Activated naive CD4-positive, alpha-beta T cell treated with anti-CD3 and anti-CD28 coated beads for 36 hours (primary cell): ENCODE results near the gene MAML1. TPM values are rescaled to one million over a fixed set of nuclear protein-coding genes. Genes with fewer than 3 reads are reported as not detected.

Source experiments
- CTCF ChIA-PET: fragments of 350-600 bp; sonication (Branson Sonifier 250); formaldehyde crosslinking; loops from one replicate; lab custom pipeline; 2021; ENCODE audit warnings: antibody characterized with exemption; lab: Charles Lee
- DNase-seq: peaks from one replicate; pipeline ENCODE4 v3.0.0-alpha.2; 2020
- H3K27ac Mint-ChIP-seq: one replicate; pipeline ENCODE4 v1.8.0; 2021; ENCODE audit warnings: mild to moderate bottlenecking, mixed read lengths
- H3K27me3 Mint-ChIP-seq: one replicate; pipeline ENCODE4 v1.8.0; 2021; ENCODE audit warnings: low read depth, mixed read lengths
- H3K36me3 Mint-ChIP-seq: one replicate; pipeline ENCODE4 v1.8.0; 2021; ENCODE audit warnings: low read depth, mixed read lengths
- H3K4me1 Mint-ChIP-seq: one replicate; pipeline ENCODE4 v1.8.0; 2021; ENCODE audit warnings: low read depth, mixed read lengths
- H3K4me3 Mint-ChIP-seq: one replicate; pipeline ENCODE4 v1.8.0; 2021; ENCODE audit warnings: mild to moderate bottlenecking, moderate library complexity, mixed read lengths
- H3K9me3 Mint-ChIP-seq: one replicate; pipeline ENCODE4 v1.8.0; 2021; ENCODE audit warnings: mixed read lengths
- intact Hi-C: fragments of 100-400 bp; cut with micrococcal nuclease; formaldehyde crosslinking; loops from one replicate; pipeline ENCODE4 v1.15.1; 2023
- total RNA-seq, 2 experiments: library from RNA; stranded (reverse); gene quantifications; one replicate each; pipeline ENCODE4 v1.2.3, GENCODE V29; 2021

The MAML1 gene
- total RNA-seq, 2 experiments from 2014 or later = 20.7 TPM

- Mint-ChIP-seq H3K9me3 (no peaks in the 10 kb centered on the region), H3K4me3 (peak overlapping the region; percentile 84), H3K27me3 (no peaks in the 10 kb centered on the region), H3K4me1 (peaks cover 38% of the 10 kb centered on the region), H3K27ac (peak overlapping the region; percentile 61), H3K36me3 (peaks cover 6% of the 10 kb centered on the region)
- CTCF ChIA-PET = interaction anchor here (0.5 to 1.2 kb wide), 5 partner anchors 17 to 307 kb away, joined by 3 read pairs; partner anchors contain the start of gene SQSTM1
- peak; percentile 83 for DNase-seq
- intact Hi-C loops = loop anchor here (1.0 to 2.0 kb wide), 2 partner anchors 54 to 287 kb away; partner anchors contain the start of gene MRNIP
Observed at GRCh38 chr5:179803651-179804554, 71.3 kb downstream of the MAML1 start.

- H3K4me3 Mint-ChIP-seq = peak overlapping the region; percentile 84
- H3K4me1 Mint-ChIP-seq = peaks cover 38% of the 10 kb centered on the region
- peak overlapping the region; percentile 30 for H3K27ac Mint-ChIP-seq
- no peaks in the 10 kb centered on the region for H3K9me3 Mint-ChIP-seq
- no peaks in the 10 kb centered on the region for H3K27me3 Mint-ChIP-seq
- H3K36me3 Mint-ChIP-seq = peaks cover 4% of the 10 kb centered on the region
- intact Hi-C loops = no loop called here
- no peak for DNase-seq
- CTCF ChIA-PET = interaction anchor here (0.6 to 0.9 kb wide), 3 partner anchors 16 to 306 kb away, joined by 3 read pairs; partner anchors contain the start of gene SQSTM1
Observed at GRCh38 chr5:179804555-179804947, 71.9 kb downstream of the MAML1 start.

GRCh38 chr5:179805070-179805528 lies 72.5 kb downstream of the MAML1 start:
- Mint-ChIP-seq H3K36me3 (peaks cover 2% of the 10 kb centered on the region), H3K9me3 (no peaks in the 10 kb centered on the region), H3K27ac (peak overlapping the region; percentile 47), H3K4me3 (peak overlapping the region; percentile 84), H3K27me3 (no peaks in the 10 kb centered on the region), H3K4me1 (peaks cover 38% of the 10 kb centered on the region)
- intact Hi-C loops = no loop called here
- no peak for DNase-seq
- CTCF ChIA-PET = interaction anchor here (0.9 to 1.1 kb wide), 2 partner anchors 15 to 52 kb away, joined by 3 read pairs; partner anchors contain the start of gene SQSTM1

GRCh38 chr5:179805529-179806249 lies 73.1 kb downstream of the MAML1 start:
- CTCF ChIA-PET = interaction anchor here (1.1 kb wide), 1 partner anchor 52 kb away, joined by 3 read pairs; no protein-coding TSS in a partner anchor
- DNase-seq = peak; percentile 65
- Mint-ChIP-seq H3K36me3 (peaks cover 2% of the 10 kb centered on the region), H3K9me3 (no peaks in the 10 kb centered on the region), H3K27ac (peak overlapping the region; percentile 47), H3K4me3 (peak overlapping the region; percentile 84), H3K4me1 (peaks cover 38% of the 10 kb centered on the region), H3K27me3 (no peaks in the 10 kb centered on the region)
- intact Hi-C loops = loop anchor here (2.0 kb wide), 1 partner anchor 73 kb away; the partner anchor contains the start of gene MAML1

- Mint-ChIP-seq H3K27me3 (no peaks in the 10 kb centered on the region), H3K36me3 (peaks cover 2% of the 10 kb centered on the region), H3K27ac (no peak within 1 kb of the TSS), H3K9me3 (no peaks in the 10 kb centered on the region), H3K4me3 (peak within 1 kb of the TSS; percentile 84), H3K4me1 (peaks cover 38% of the 10 kb centered on the region)
- CTCF ChIA-PET = no interaction called here
- intact Hi-C loops = loop anchor here (1.0 to 2.0 kb wide), 3 partner anchors 15 to 284 kb away; partner anchors contain the start of gene MAML1
- DNase-seq = peak; percentile 62
Observed at GRCh38 chr5:179806250-179807048, 73.8 kb downstream of the MAML1 start, which contains the start of gene MGAT4B. Gene MGAT4B, minus strand, starts transcription at chr5:179806866. Its CDS starts 283 bp downstream, at chr5:179806583.

GRCh38 chr5:179812135-179812825 lies 79.7 kb downstream of the MAML1 start:
- no peaks in the 10 kb centered on the region for H3K9me3 Mint-ChIP-seq
- CTCF ChIA-PET = no interaction called here
- intact Hi-C loops = no loop called here
- no peak overlapping the region for H3K27ac Mint-ChIP-seq
- no peaks in the 10 kb centered on the region for H3K27me3 Mint-ChIP-seq
- H3K4me1 Mint-ChIP-seq = peaks cover 3% of the 10 kb centered on the region
- no peak for DNase-seq
- H3K36me3 Mint-ChIP-seq = peaks cover 5% of the 10 kb centered on the region
- H3K4me3 Mint-ChIP-seq = no peak overlapping the region

- H3K4me1 Mint-ChIP-seq = peaks cover 8% of the 10 kb centered on the region
- H3K36me3 Mint-ChIP-seq = peaks cover 5% of the 10 kb centered on the region
- H3K4me3 Mint-ChIP-seq = no peak overlapping the region
- H3K27ac Mint-ChIP-seq = no peak overlapping the region
- H3K27me3 Mint-ChIP-seq = peaks cover 2% of the 10 kb centered on the region
- intact Hi-C loops = no loop called here
- DNase-seq = no peak
- H3K9me3 Mint-ChIP-seq = no peaks in the 10 kb centered on the region
- CTCF ChIA-PET = no interaction called here
Observed at GRCh38 chr5:179812997-179813607, 80.5 kb downstream of the MAML1 start.

- Mint-ChIP-seq H3K9me3 (no peaks in the 10 kb centered on the region), H3K4me3 (no peak overlapping the region), H3K27me3 (peaks cover 4% of the 10 kb centered on the region), H3K36me3 (peaks cover 5% of the 10 kb centered on the region), H3K27ac (no peak overlapping the region), H3K4me1 (peaks cover 13% of the 10 kb centered on the region)
- intact Hi-C loops = no loop called here
- DNase-seq = no peak
- CTCF ChIA-PET = no interaction called here
Observed at GRCh38 chr5:179814090-179814489, 81.5 kb downstream of the MAML1 start.

GRCh38 chr5:179815491-179816249 lies 83.0 kb downstream of the MAML1 start:
- H3K9me3 Mint-ChIP-seq = no peaks in the 10 kb centered on the region
- H3K27ac Mint-ChIP-seq = no peak overlapping the region
- H3K36me3 Mint-ChIP-seq = peaks cover 5% of the 10 kb centered on the region
- no peak for DNase-seq
- CTCF ChIA-PET = interaction anchor here (1.2 kb wide), 1 partner anchor 41 kb away, joined by 3 read pairs; no protein-coding TSS in a partner anchor
- peaks cover 4% of the 10 kb centered on the region for H3K27me3 Mint-ChIP-seq
- intact Hi-C loops = no loop called here
- peaks cover 25% of the 10 kb centered on the region for H3K4me1 Mint-ChIP-seq
- H3K4me3 Mint-ChIP-seq = no peak overlapping the region

- intact Hi-C loops = no loop called here
- no peak overlapping the region for H3K4me3 Mint-ChIP-seq
- peaks cover 4% of the 10 kb centered on the region for H3K27me3 Mint-ChIP-seq
- peaks cover 25% of the 10 kb centered on the region for H3K4me1 Mint-ChIP-seq
- peaks cover 5% of the 10 kb centered on the region for H3K36me3 Mint-ChIP-seq
- CTCF ChIA-PET = interaction anchor here (1.2 to 1.6 kb wide), 2 partner anchors 15 to 40 kb away, joined by 3 to 6 read pairs; no protein-coding TSS in a partner anchor
- DNase-seq = no peak
- no peaks in the 10 kb centered on the region for H3K9me3 Mint-ChIP-seq
- H3K27ac Mint-ChIP-seq = no peak overlapping the region
Observed at GRCh38 chr5:179816401-179816795, 83.8 kb downstream of the MAML1 start.
